ENCODE results near the gene TSHZ1. TPM values are rescaled to one million over a fixed set of nuclear protein-coding genes. Genes with fewer than 3 reads are reported as not detected.
"Not testable (repeated sequence)": the region's sequence is repeated elsewhere in the genome, so short reads cannot be mapped to it uniquely, and the experiment has no call there.

TSHZ1 gene
- total and polyA plus RNA-seq, 2 donors from 2014 or later = 7.0 to 31.3 TPM

- Histone ChIP-seq H3K9me3 (ENCODE audit: control insufficient read depth in 2 of 3, insufficient read depth in 1 of 3, low read length in 3 of 3) (no peaks in the 10 kb centered on the region), H3K4me3 (ENCODE audit: low read length in 3 of 3) (no peak overlapping the region), H3K27ac (ENCODE audit: low read depth in 2 of 2, low read length in 2 of 2) (no peak overlapping the region), H3K9ac (ENCODE audit: low read length in 3 of 3) (no peak overlapping the region), H3K36me3 (ENCODE audit: control insufficient read depth in 2 of 3, insufficient read depth in 3 of 3, low read length in 3 of 3) (no peaks in the 10 kb centered on the region), H3K4me1 (ENCODE audit: control insufficient read depth in 2 of 3, insufficient read depth in 2 of 3, low read depth in 1 of 3, low read length in 3 of 3) (peaks cover 0 to 6% (median 0%) of the 10 kb centered on the region in 3 donors), H3K27me3 (ENCODE audit: control insufficient read depth, insufficient read depth, low read length) (no peaks in the 10 kb centered on the region)
- DNase-seq = no peak
- no peak for FAIRE-seq
- intact Hi-C loops (cut with DNase I) = no loop called here
- TF ChIP-seq CTCF (IDR thresholded peaks at IDR 0.05; ENCODE audit: borderline replicate concordance, extremely low read depth, insufficient read depth) = no peak
These were observed 25.1 kb upstream of the TSHZ1 start for GRCh38 chr18:75185460-75185859.

- DNase-seq; H3K4me3 ChIP-seq (ENCODE audit: low read length in 3 of 3); H3K27ac ChIP-seq (ENCODE audit: low read depth in 2 of 2, low read length in 2 of 2); intact Hi-C loops (cut with DNase I); FAIRE-seq; H3K9me3 ChIP-seq (ENCODE audit: control insufficient read depth in 2 of 3, insufficient read depth in 1 of 3, low read length in 3 of 3); H3K36me3 ChIP-seq (ENCODE audit: control insufficient read depth in 2 of 3, insufficient read depth in 3 of 3, low read length in 3 of 3); H3K9ac ChIP-seq (ENCODE audit: low read length in 3 of 3); H3K27me3 ChIP-seq (ENCODE audit: control insufficient read depth, insufficient read depth, low read length); H3K4me1 ChIP-seq (ENCODE audit: control insufficient read depth in 2 of 3, insufficient read depth in 2 of 3, low read depth in 1 of 3, low read length in 3 of 3): not testable (repeated sequence)
These were observed 22.9 kb upstream of the TSHZ1 start for GRCh38 chr18:75187702-75188101.

- peaks cover 0 to 3% (median 0%) of the 10 kb centered on the region in 3 donors for H3K4me1 ChIP-seq (ENCODE audit: control insufficient read depth in 2 of 3, insufficient read depth in 2 of 3, low read depth in 1 of 3, low read length in 3 of 3)
- DNase-seq (no peak), FAIRE-seq (no peak)
- TF ChIP-seq CTCF (IDR thresholded peaks at IDR 0.05; ENCODE audit: borderline replicate concordance, extremely low read depth, insufficient read depth) = no peak
- H3K4me3 ChIP-seq (ENCODE audit: low read length in 3 of 3) = no peak overlapping the region
- no peaks in the 10 kb centered on the region for H3K36me3 ChIP-seq (ENCODE audit: control insufficient read depth in 2 of 3, insufficient read depth in 3 of 3, low read length in 3 of 3)
- no peaks in the 10 kb centered on the region for H3K9me3 ChIP-seq (ENCODE audit: control insufficient read depth in 2 of 3, insufficient read depth in 1 of 3, low read length in 3 of 3)
- no peak overlapping the region for H3K27ac ChIP-seq (ENCODE audit: low read depth in 2 of 2, low read length in 2 of 2)
- H3K27me3 ChIP-seq (ENCODE audit: control insufficient read depth, insufficient read depth, low read length) = no peaks in the 10 kb centered on the region
- intact Hi-C loops (cut with DNase I) = no loop called here
- H3K9ac ChIP-seq (ENCODE audit: low read length in 3 of 3) = no peak overlapping the region
These were observed 20.9 kb upstream of the TSHZ1 start for GRCh38 chr18:75189696-75190095.

- FAIRE-seq (no peak), DNase-seq (no peak)
- Histone ChIP-seq H3K4me3 (ENCODE audit: low read length in 3 of 3) (no peak overlapping the region), H3K4me1 (ENCODE audit: control insufficient read depth in 2 of 3, insufficient read depth in 2 of 3, low read depth in 1 of 3, low read length in 3 of 3) (peaks cover 0 to 3% (median 0%) of the 10 kb centered on the region in 3 donors), H3K27ac (ENCODE audit: low read depth in 2 of 2, low read length in 2 of 2) (no peak overlapping the region), H3K27me3 (ENCODE audit: control insufficient read depth, insufficient read depth, low read length) (no peaks in the 10 kb centered on the region), H3K9ac (ENCODE audit: low read length in 3 of 3) (no peak overlapping the region), H3K9me3 (ENCODE audit: control insufficient read depth in 2 of 3, insufficient read depth in 1 of 3, low read length in 3 of 3) (no peaks in the 10 kb centered on the region), H3K36me3 (ENCODE audit: control insufficient read depth in 2 of 3, insufficient read depth in 3 of 3, low read length in 3 of 3) (no peaks in the 10 kb centered on the region)
- no peak for TF ChIP-seq CTCF (IDR thresholded peaks at IDR 0.05; ENCODE audit: borderline replicate concordance, extremely low read depth, insufficient read depth)
- intact Hi-C loops (cut with DNase I) = no loop called here
These were observed 17.7 kb upstream of the TSHZ1 start for GRCh38 chr18:75192899-75193298.
